SU-DHL-6 (cell line): ENCODE data around the gene ANG.

Experiments
- H2AFZ ChIP-seq: fragments of 200-600 bp; sonication (generic); 2 replicates; pipeline ENCODE4 v1.6.1; 2014; ENCODE audit warnings: low read depth, mild to moderate bottlenecking, moderate library complexity, mixed read lengths, antibody characterized with exemption, low read length; ENCODE audit not compliant: severe bottlenecking
- H3F3A ChIP-seq: fragments of 200-600 bp; shearing (Covaris generic); 2 replicates; pipeline ENCODE4 v1.6.0; 2016; ENCODE audit warnings: antibody characterized with exemption, mild to moderate bottlenecking; ENCODE audit not compliant: insufficient read depth
- H3K27ac ChIP-seq: fragments of 200-600 bp; sonication (generic); 2 replicates; pipeline ENCODE4 v1.5.1; 2016; ENCODE audit warnings: low read depth, mild to moderate bottlenecking, low read length, moderate library complexity, mixed read lengths
- H3K27me3 ChIP-seq: fragments of 200-600 bp; sonication (generic), shearing (Covaris generic); 2 replicates; pipeline ENCODE4 v1.6.0; 2014; ENCODE audit warnings: mild to moderate bottlenecking, low read length
- H3K36me3 ChIP-seq: fragments of 200-600 bp; sonication (generic); 2 replicates; pipeline ENCODE4 v1.6.1; 2014; ENCODE audit warnings: mild to moderate bottlenecking, low read length, mixed read lengths
- H3K4me2 ChIP-seq: fragments of 300-600, 200-600 bp; shearing (Covaris generic), sonication (generic); 2 replicates; pipeline ENCODE4 v1.6.0; 2014; ENCODE audit warnings: low read length, low read depth, mild to moderate bottlenecking; ENCODE audit not compliant: poor library complexity, severe bottlenecking
- H3K4me3 ChIP-seq: fragments of 200-600 bp; sonication (generic); 2 replicates; pipeline ENCODE4 v1.5.1; 2014; ENCODE audit warnings: antibody characterized with exemption, low read length, mild to moderate bottlenecking, mixed read lengths; ENCODE audit not compliant: insufficient read depth, poor library complexity, severe bottlenecking
- H3K79me2 ChIP-seq: fragments of 200-600 bp; sonication (generic); 2 replicates; pipeline ENCODE4 v1.6.1; 2014; ENCODE audit warnings: mild to moderate bottlenecking, low read length, moderate library complexity; ENCODE audit not compliant: insufficient read depth
- H3K9ac ChIP-seq: fragments of 200-600 bp; sonication (generic); 2 replicates; pipeline ENCODE4 v1.7.0; 2014; ENCODE audit warnings: mild to moderate bottlenecking, low read length
- H3K9me2 ChIP-seq: fragments of 200-600 bp; sonication (generic); replicated peaks from 2 replicates; pipeline ENCODE4 v1.6.1; 2014; ENCODE audit warnings: low read length; ENCODE audit not compliant: insufficient read depth
- H3K9me3 ChIP-seq: fragments of 200-600 bp; sonication (generic); 2 replicates; pipeline ENCODE4 v1.6.1; 2014; ENCODE audit warnings: low read length, mixed read lengths; ENCODE audit not compliant: insufficient read depth
- H4K20me1 ChIP-seq: fragments of 200-600 bp; sonication (generic); 2 replicates; pipeline ENCODE4 v1.6.1; 2014; ENCODE audit warnings: low read depth, mild to moderate bottlenecking, antibody characterized with exemption, low read length, moderate library complexity, mixed read lengths
- EZH2phosphoT487 ChIP-seq: fragments of 200-600 bp; sonication (generic), shearing (Covaris generic); conservative IDR thresholded peaks from 2 replicates; pipeline ENCODE4 v1.6.1; 2018; ENCODE audit warnings: mild to moderate bottlenecking, antibody characterized with exemption, low read length, moderate library complexity, mixed read lengths
- TF ChIP-seq, protein P1 (sequence below): fragments of 200-600 bp; sonication (generic); IDR thresholded peaks from one replicate; pipeline ENCODE4 v1.5.1; 2017; ENCODE audit warnings: antibody characterized with exemption, mild to moderate bottlenecking, low read length, moderate library complexity; ENCODE audit not compliant: insufficient read depth, poor library complexity, severe bottlenecking

Gene ANG

DNA sequence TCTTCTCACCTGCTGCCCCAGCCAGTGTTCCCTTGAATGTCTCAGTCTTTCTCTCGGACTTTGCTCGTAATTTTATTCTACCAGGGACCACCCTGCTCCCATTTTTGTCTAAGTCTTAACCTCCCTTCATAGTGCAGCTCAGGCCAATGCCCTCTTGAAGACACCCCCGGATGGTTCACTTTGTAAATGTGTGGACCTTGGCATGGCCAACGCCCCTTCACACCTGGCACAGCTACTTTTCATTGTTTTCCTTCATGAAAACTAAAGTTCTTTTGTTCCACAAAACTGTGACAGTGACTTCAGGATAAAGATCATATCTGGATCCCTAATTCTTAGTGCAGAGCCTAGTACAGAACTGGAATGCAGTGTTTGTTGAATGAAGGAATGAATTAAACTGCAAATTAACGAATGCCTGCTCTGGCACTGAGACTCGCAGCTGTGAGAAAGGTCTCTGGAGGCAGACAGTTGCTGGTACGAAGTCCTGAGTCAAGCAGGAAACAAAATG, 7.7 kb upstream of the ANG start:
- peak overlapping the region; percentile 84 for H3K27ac ChIP-seq
- H3K9me2 ChIP-seq, result no peaks in the 10 kb centered on the region
- TF ChIP-seq EZH2phosphoT487, result no peak
- TF ChIP-seq, protein P1, sequence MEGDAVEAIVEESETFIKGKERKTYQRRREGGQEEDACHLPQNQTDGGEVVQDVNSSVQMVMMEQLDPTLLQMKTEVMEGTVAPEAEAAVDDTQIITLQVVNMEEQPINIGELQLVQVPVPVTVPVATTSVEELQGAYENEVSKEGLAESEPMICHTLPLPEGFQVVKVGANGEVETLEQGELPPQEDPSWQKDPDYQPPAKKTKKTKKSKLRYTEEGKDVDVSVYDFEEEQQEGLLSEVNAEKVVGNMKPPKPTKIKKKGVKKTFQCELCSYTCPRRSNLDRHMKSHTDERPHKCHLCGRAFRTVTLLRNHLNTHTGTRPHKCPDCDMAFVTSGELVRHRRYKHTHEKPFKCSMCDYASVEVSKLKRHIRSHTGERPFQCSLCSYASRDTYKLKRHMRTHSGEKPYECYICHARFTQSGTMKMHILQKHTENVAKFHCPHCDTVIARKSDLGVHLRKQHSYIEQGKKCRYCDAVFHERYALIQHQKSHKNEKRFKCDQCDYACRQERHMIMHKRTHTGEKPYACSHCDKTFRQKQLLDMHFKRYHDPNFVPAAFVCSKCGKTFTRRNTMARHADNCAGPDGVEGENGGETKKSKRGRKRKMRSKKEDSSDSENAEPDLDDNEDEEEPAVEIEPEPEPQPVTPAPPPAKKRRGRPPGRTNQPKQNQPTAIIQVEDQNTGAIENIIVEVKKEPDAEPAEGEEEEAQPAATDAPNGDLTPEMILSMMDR, result no peak
- no peaks in the 10 kb centered on the region for H3K27me3 ChIP-seq
- no peaks in the 10 kb centered on the region for H3K9me3 ChIP-seq
- H3F3A ChIP-seq, result peaks cover 29% of the 10 kb centered on the region
- H4K20me1 ChIP-seq, result no peaks in the 10 kb centered on the region
- H3K4me3 ChIP-seq, result peak overlapping the region; percentile 46
- H3K36me3 ChIP-seq, result no peaks in the 10 kb centered on the region
- H2AFZ ChIP-seq, result peak overlapping the region; percentile 87
- no peaks in the 10 kb centered on the region for H3K79me2 ChIP-seq
- H3K4me2 ChIP-seq, result peak overlapping the region; percentile 79
- H3K9ac ChIP-seq, result peak overlapping the region; percentile 59

DNA sequence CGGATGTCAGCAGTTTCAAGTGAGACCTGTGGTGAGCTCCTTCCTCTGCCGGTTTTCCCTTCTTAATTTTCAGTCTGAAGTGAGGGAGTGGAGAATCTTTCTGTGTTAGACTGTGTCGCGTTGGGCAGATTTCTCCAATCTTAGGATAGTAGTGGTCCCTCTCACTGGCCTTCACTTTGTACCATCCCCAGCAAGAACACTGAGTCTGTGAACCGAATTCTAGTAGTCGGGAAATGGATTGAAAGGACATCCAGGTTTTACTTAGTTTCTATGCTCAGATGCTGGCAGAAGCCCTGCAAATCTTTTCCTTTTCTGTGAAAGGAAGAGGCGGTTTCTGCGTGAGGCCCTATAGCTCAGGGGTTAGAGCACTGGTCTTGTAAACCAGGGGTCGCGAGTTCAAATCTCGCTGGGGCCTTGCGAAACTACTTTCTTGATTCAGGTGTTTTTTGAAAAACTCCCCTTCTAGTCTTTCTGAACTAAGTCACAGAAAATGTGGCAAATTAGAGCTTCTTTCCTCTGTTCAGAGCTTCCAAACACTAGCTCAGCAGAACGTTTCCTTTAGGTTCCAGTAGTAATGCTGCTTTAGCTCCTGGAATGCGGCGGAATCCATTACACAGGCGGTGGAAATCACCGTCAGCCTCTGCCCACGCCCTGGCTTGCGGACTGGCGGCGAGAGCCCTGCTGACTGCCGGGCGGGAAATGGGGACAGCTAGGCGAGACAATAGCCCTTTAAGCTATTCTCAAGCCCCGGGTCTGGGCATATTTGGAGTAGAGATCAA, 7.0 kb upstream of the ANG start:
- TF ChIP-seq EZH2phosphoT487, result no peak
- TF ChIP-seq, protein P1, result no peak
- Histone ChIP-seq H3K36me3 (no peaks in the 10 kb centered on the region), H3K79me2 (no peaks in the 10 kb centered on the region), H3K9me2 (no peaks in the 10 kb centered on the region), H3K9ac (peak overlapping the region; percentile 59), H3K27ac (peak overlapping the region; percentile 84), H2AFZ (peak overlapping the region; percentile 87), H3K4me3 (peak overlapping the region; percentile 46), H3F3A (peaks cover 29% of the 10 kb centered on the region), H3K4me2 (peak overlapping the region; percentile 79), H3K9me3 (no peaks in the 10 kb centered on the region), H3K27me3 (no peaks in the 10 kb centered on the region), H4K20me1 (no peaks in the 10 kb centered on the region)

DNA sequence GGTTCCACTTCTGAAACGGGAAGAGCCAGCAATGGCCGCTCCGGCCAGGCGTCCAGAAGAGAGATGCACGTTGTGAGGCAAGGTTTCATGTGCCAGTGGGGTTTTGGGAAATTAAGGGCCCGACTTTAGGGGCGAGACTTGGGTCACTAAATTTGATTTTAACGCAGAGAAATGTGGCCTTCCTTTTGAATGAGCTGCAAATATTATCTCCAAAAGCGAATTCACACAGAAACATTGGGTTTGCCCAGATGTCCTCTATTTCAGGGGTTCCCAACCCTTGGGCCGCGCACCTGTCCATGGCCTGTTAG, 6.5 kb upstream of the ANG start:
- Histone ChIP-seq H3K27ac (peak overlapping the region; percentile 84), H3K9me3 (no peaks in the 10 kb centered on the region), H2AFZ (peak overlapping the region; percentile 87), H3F3A (peaks cover 29% of the 10 kb centered on the region), H3K79me2 (no peaks in the 10 kb centered on the region), H3K4me3 (peak overlapping the region; percentile 46), H3K36me3 (no peaks in the 10 kb centered on the region), H3K9ac (peak overlapping the region; percentile 59), H4K20me1 (no peaks in the 10 kb centered on the region), H3K9me2 (no peaks in the 10 kb centered on the region), H3K4me2 (peak overlapping the region; percentile 79), H3K27me3 (no peaks in the 10 kb centered on the region)
- no peak for TF ChIP-seq EZH2phosphoT487
- TF ChIP-seq, protein P1, result no peak
